Smooth muscle cell (in vitro differentiated cells): ENCODE data around the gene MYO16. TPM values are rescaled to one million over a fixed set of nuclear protein-coding genes. Genes with fewer than 3 reads are reported as not detected.

ENCODE experiments used
- DNase-seq: peaks from one replicate; lab custom pipeline; 2025; ENCODE audit not compliant: unreplicated experiment; lab: John Stamatoyannopoulos, UW
- H2AFZ ChIP-seq: fragments of 200-600 bp; sonication (generic); 2 replicates; pipeline ENCODE4 v1.6.0; 2016; ENCODE audit warnings: antibody characterized with exemption, low read depth, mild to moderate bottlenecking
- H3F3A ChIP-seq: fragments of 200-600 bp; sonication (generic); 2 replicates; pipeline ENCODE4 v1.6.0; 2017; ENCODE audit warnings: antibody characterized with exemption, low read depth
- H3K27ac ChIP-seq: fragments of 200-600 bp; sonication (generic); 2 replicates; pipeline ENCODE4 v1.5.1; 2016; ENCODE audit warnings: low read depth, mild to moderate bottlenecking
- H3K27me3 ChIP-seq: fragments of 200-600 bp; sonication (generic); 2 replicates; pipeline ENCODE4 v1.6.1; 2016; ENCODE audit warnings: low read depth, mild to moderate bottlenecking
- H3K36me3 ChIP-seq: fragments of 200-600 bp; sonication (generic); 2 replicates; pipeline ENCODE4 v1.5.1; 2016; ENCODE audit warnings: low read depth
- H3K4me1 ChIP-seq: fragments of 200-600 bp; sonication (generic); 2 replicates; pipeline ENCODE4 v1.5.1; 2016; ENCODE audit warnings: low read depth
- H3K4me2 ChIP-seq: fragments of 200-600 bp; sonication (generic); 2 replicates; pipeline ENCODE4 v1.6.0; 2016; ENCODE audit warnings: mild to moderate bottlenecking
- H3K4me3 ChIP-seq: fragments of 200-600 bp; sonication (generic); 2 replicates; pipeline ENCODE4 v1.5.1; 2016; ENCODE audit warnings: mild to moderate bottlenecking
- H3K79me2 ChIP-seq: fragments of 200-600 bp; sonication (generic); 2 replicates; pipeline ENCODE4 v1.6.0; 2016; ENCODE audit warnings: low read depth, mild to moderate bottlenecking
- H3K9ac ChIP-seq: fragments of 200-600 bp; sonication (generic); 2 replicates; pipeline ENCODE4 v1.6.0; 2016; ENCODE audit warnings: low read depth
- H3K9me3 ChIP-seq: fragments of 200-600 bp; sonication (generic); replicated peaks from 2 replicates; pipeline ENCODE4 v1.5.1; 2016; ENCODE audit warnings: low read depth
- H4K20me1 ChIP-seq: fragments of 200-600 bp; sonication (generic); 2 replicates; pipeline ENCODE4 v1.6.0; 2016; ENCODE audit warnings: low read depth
- WGBS: methylation state at CpG from one replicate; pipeline ENCODE4 v1.1.7; 2016; ENCODE audit warnings: low lambda C conversion rate; 5-methylcytosine and 5-hydroxymethylcytosine counted together
- polyA plus RNA-seq: library from polyadenylated mRNA; unstranded; fragments of >200 nt; fragmentation: Nextera tagmentation; extraction: Ambion mirVana; gene quantifications from 2 replicates; pipeline ENCODE4 v1.2.1, GENCODE V29; 2016
- total RNA-seq: library from RNA; depleted of rRNA; stranded (reverse); fragments of >200 nt; gene quantifications from 2 replicates; pipeline ENCODE4 v1.2.3, GENCODE V29; 2014
- TF ChIP-seq, protein P1 (sequence below): fragments of 200-600 bp; sonication (generic); IDR thresholded peaks from 2 replicates; pipeline ENCODE4 v1.5.1; 2017; ENCODE audit warnings: borderline replicate concordance, mild to moderate bottlenecking, antibody characterized with exemption; ENCODE audit not compliant: insufficient read depth, poor library complexity, severe bottlenecking

Gene MYO16
- total and polyA plus RNA-seq, 2 experiments from 2014 or later, result not detected

DNA sequence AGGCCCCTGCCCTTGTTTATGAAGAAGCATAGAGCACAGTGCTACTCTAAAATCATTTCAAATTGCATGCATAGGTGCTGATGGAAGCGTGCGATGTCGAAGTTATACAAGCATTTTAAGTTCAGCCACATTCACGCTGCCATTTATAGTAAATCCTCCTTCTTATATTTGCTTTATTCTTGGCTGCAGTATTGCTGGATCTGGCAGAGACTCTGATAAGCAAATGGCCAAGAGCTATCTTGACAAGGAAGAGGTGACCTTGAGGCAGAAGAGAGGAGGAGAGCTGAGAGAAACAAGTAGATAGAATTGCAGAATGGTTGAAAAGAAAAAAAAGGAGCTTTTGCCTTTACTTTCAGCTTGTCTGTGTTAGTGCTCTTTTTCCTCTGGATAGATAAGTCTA, 18.9 kb upstream of the MYO16 start:
- Histone ChIP-seq H3K36me3 (no peaks in the 10 kb centered on the region), H3K79me2 (no peaks in the 10 kb centered on the region), H2AFZ (no peak overlapping the region), H3K27me3 (no peaks in the 10 kb centered on the region), H3F3A (no peaks in the 10 kb centered on the region), H3K9me3 (no peaks in the 10 kb centered on the region), H4K20me1 (no peaks in the 10 kb centered on the region), H3K4me3 (no peak overlapping the region), H3K27ac (no peak overlapping the region), H3K9ac (no peak overlapping the region), H3K4me2 (no peak overlapping the region), H3K4me1 (no peaks in the 10 kb centered on the region)
- 86% methylated on average over 4 of the region's 4 CpGs for WGBS
- DNase-seq, result no peak
- TF ChIP-seq, protein P1, sequence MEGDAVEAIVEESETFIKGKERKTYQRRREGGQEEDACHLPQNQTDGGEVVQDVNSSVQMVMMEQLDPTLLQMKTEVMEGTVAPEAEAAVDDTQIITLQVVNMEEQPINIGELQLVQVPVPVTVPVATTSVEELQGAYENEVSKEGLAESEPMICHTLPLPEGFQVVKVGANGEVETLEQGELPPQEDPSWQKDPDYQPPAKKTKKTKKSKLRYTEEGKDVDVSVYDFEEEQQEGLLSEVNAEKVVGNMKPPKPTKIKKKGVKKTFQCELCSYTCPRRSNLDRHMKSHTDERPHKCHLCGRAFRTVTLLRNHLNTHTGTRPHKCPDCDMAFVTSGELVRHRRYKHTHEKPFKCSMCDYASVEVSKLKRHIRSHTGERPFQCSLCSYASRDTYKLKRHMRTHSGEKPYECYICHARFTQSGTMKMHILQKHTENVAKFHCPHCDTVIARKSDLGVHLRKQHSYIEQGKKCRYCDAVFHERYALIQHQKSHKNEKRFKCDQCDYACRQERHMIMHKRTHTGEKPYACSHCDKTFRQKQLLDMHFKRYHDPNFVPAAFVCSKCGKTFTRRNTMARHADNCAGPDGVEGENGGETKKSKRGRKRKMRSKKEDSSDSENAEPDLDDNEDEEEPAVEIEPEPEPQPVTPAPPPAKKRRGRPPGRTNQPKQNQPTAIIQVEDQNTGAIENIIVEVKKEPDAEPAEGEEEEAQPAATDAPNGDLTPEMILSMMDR, result no peak

DNA sequence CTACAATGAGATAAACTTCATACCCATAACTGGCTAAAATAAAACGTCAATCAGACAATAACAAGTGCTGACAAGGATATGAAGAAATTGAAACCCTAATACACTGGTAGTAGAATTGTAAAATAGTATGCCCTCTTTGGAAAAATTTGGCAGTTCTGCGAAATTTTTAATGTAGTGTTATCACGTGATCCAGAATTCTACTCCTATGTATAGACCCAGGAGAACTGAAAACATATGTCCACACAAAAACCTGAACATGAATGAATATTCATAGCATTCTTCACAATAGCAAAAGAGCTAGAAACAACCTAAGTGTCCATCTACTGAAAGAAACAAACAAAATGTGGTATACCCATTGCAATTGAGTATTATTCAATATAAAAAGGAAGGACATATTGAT, 14.2 kb upstream of the MYO16 start:
- H3F3A ChIP-seq, result no peaks in the 10 kb centered on the region
- H3K9ac ChIP-seq, result no peak overlapping the region
- H2AFZ ChIP-seq, result no peak overlapping the region
- H3K9me3 ChIP-seq, result no peaks in the 10 kb centered on the region
- TF ChIP-seq, protein P1, result no peak
- no peak overlapping the region for H3K4me3 ChIP-seq
- H3K27ac ChIP-seq, result no peak overlapping the region
- no peaks in the 10 kb centered on the region for H3K27me3 ChIP-seq
- H3K4me2 ChIP-seq, result no peak overlapping the region
- DNase-seq, result no peak
- no peaks in the 10 kb centered on the region for H3K79me2 ChIP-seq
- no peaks in the 10 kb centered on the region for H4K20me1 ChIP-seq
- 82% methylated on average over 3 of the region's 3 CpGs for WGBS
- no peaks in the 10 kb centered on the region for H3K4me1 ChIP-seq
- H3K36me3 ChIP-seq, result no peaks in the 10 kb centered on the region

DNA sequence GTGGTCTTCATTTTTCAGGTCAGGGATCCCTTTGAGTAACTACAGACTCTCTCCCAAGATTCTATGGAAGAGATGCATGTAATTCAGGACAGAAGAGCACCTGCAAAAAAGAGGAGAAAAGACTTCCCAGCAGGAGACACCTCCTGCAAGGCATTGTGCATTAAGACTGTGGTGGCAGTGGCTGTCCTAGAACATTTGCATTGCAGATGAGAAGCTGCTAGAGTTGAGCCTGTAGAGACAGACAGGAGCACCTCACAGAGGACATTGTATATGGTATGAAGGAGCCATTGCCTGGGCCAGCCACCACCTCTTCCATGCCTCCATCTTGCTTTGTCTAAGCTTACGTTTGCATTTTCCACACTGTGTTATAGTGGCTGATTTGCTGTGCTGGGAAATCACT, 11.2 kb upstream of the MYO16 start:
- 79% methylated on average over 1 of the region's 1 CpG for WGBS
- Histone ChIP-seq H3K9ac (no peak overlapping the region), H3K4me1 (no peaks in the 10 kb centered on the region), H3K27ac (no peak overlapping the region), H4K20me1 (no peaks in the 10 kb centered on the region), H3K4me2 (no peak overlapping the region), H3K79me2 (no peaks in the 10 kb centered on the region), H2AFZ (no peak overlapping the region), H3K36me3 (no peaks in the 10 kb centered on the region), H3K27me3 (no peaks in the 10 kb centered on the region), H3K4me3 (no peak overlapping the region), H3F3A (no peaks in the 10 kb centered on the region), H3K9me3 (no peaks in the 10 kb centered on the region)
- TF ChIP-seq, protein P1, result no peak
- DNase-seq, result no peak

DNA sequence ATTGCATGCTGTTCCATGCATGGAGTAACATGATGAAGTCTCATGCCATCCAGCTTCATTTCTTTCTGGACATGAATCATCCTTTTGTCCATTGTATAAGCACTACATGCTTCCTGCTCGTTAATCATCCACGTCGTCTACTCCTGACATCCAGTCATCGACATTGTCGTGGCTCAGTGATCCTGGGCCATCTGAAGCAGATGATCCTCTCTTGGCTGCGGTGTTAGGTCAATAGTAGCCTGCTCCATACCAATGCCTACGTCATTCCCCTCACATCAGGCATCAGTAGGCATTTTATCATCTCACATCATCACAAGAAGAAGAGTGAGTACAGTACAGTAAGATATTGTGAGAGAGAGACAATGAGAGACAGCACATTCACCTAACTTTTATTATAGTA, 7.9 kb upstream of the MYO16 start:
- no peak overlapping the region for H3K4me3 ChIP-seq
- no peaks in the 10 kb centered on the region for H3K9me3 ChIP-seq
- no peaks in the 10 kb centered on the region for H3K79me2 ChIP-seq
- H3K9ac ChIP-seq, result no peak overlapping the region
- no peak overlapping the region for H3K4me2 ChIP-seq
- H3K27me3 ChIP-seq, result no peaks in the 10 kb centered on the region
- 89% methylated on average over 7 of the region's 7 CpGs for WGBS
- no peaks in the 10 kb centered on the region for H4K20me1 ChIP-seq
- DNase-seq, result no peak
- H2AFZ ChIP-seq, result no peak overlapping the region
- no peaks in the 10 kb centered on the region for H3K36me3 ChIP-seq
- H3F3A ChIP-seq, result no peaks in the 10 kb centered on the region
- H3K27ac ChIP-seq, result no peak overlapping the region
- H3K4me1 ChIP-seq, result no peaks in the 10 kb centered on the region
- TF ChIP-seq, protein P1, result no peak
